H9 (cell line): ENCODE data around the gene ASTN2. TPM values are rescaled to one million over a fixed set of nuclear protein-coding genes. Genes with fewer than 3 reads are reported as not detected.

Experiments used
- DNase-seq: peaks from one replicate; pipeline ENCODE4 v3.0.0-alpha.2; 2017
- H2AFZ ChIP-seq: one replicate; pipeline ENCODE4 v1.6.1; 2013; ENCODE audit warnings: mild to moderate bottlenecking, low read length, control low read depth, moderate library complexity
- H2AK5ac ChIP-seq: 2 replicates; pipeline ENCODE4 v1.6.1; 2013; ENCODE audit warnings: low read length, control low read depth, mixed read lengths; ENCODE audit not compliant: insufficient read length
- H2BK120ac ChIP-seq: one replicate; pipeline ENCODE4 v1.6.1; 2013; ENCODE audit warnings: low read depth, mild to moderate bottlenecking, low read length, control low read depth, inconsistent platforms; ENCODE audit not compliant: poor library complexity, severe bottlenecking
- H2BK12ac ChIP-seq: 2 replicates; pipeline ENCODE4 v1.6.1; 2013; ENCODE audit warnings: low read length, control low read depth, mixed read lengths, low read depth; ENCODE audit not compliant: insufficient read length
- H2BK15ac ChIP-seq: 2 replicates; pipeline ENCODE4 v1.6.1; 2013; ENCODE audit warnings: low read depth, low read length, control low read depth
- H2BK20ac ChIP-seq: one replicate; pipeline ENCODE4 v1.6.1; 2013; ENCODE audit warnings: low read depth, mild to moderate bottlenecking, low read length, control low read depth, inconsistent platforms; ENCODE audit not compliant: poor library complexity, severe bottlenecking
- H2BK5ac ChIP-seq: 2 replicates; pipeline ENCODE4 v1.6.1; 2013; ENCODE audit warnings: low read length, control low read depth, mixed read lengths; ENCODE audit not compliant: insufficient read length
- H3K14ac ChIP-seq: 2 replicates; pipeline ENCODE4 v1.6.1; 2013; ENCODE audit warnings: low read length, control low read depth; ENCODE audit not compliant: insufficient read depth
- H3K18ac ChIP-seq: 2 replicates; pipeline ENCODE4 v1.6.1; 2013; ENCODE audit warnings: low read depth, mild to moderate bottlenecking, mixed read lengths, low read length, control low read depth; ENCODE audit not compliant: insufficient read length
- H3K23ac ChIP-seq: 2 replicates; pipeline ENCODE4 v1.6.1; 2013; ENCODE audit warnings: low read length, control low read depth, mixed read lengths, low read depth; ENCODE audit not compliant: insufficient read length
- H3K23me2 ChIP-seq: 2 replicates; pipeline ENCODE4 v1.6.1; 2013; ENCODE audit warnings: low read depth, mild to moderate bottlenecking, mixed read lengths, low read length, control low read depth; ENCODE audit not compliant: insufficient read length, poor library complexity, severe bottlenecking
- H3K27ac ChIP-seq: 2 replicates; pipeline ENCODE4 v1.5.1; 2013; ENCODE audit warnings: low read length, control low read depth, mixed read lengths, low read depth; ENCODE audit not compliant: insufficient read length
- H3K27me3 ChIP-seq: 2 replicates; pipeline ENCODE4 v1.6.1; 2013; ENCODE audit warnings: low read length, control low read depth, inconsistent platforms; ENCODE audit not compliant: insufficient read depth
- H3K4ac ChIP-seq: 2 replicates; pipeline ENCODE4 v1.6.1; 2013; ENCODE audit warnings: low read depth, mild to moderate bottlenecking, control low read depth, inconsistent platforms, low read length, moderate library complexity
- H3K4me1 ChIP-seq: 2 replicates; pipeline ENCODE4 v1.6.1; 2013; ENCODE audit warnings: low read length, control low read depth, inconsistent platforms; ENCODE audit not compliant: insufficient read depth
- H3K4me2 ChIP-seq: 2 replicates; pipeline ENCODE4 v1.6.1; 2013; ENCODE audit warnings: low read length, control low read depth, mixed read lengths; ENCODE audit not compliant: insufficient read length, insufficient read depth
- H3K56ac ChIP-seq: 2 replicates; pipeline ENCODE4 v1.6.1; 2013; ENCODE audit warnings: low read depth, mild to moderate bottlenecking, mixed read lengths, low read length, control low read depth; ENCODE audit not compliant: insufficient read length
- H3K79me1 ChIP-seq: 2 replicates; pipeline ENCODE4 v1.6.1; 2013; ENCODE audit warnings: low read depth, mild to moderate bottlenecking, moderate library complexity, low read length, control low read depth, inconsistent platforms; ENCODE audit not compliant: insufficient read depth, poor library complexity, severe bottlenecking
- H3K79me2 ChIP-seq: 2 replicates; pipeline ENCODE4 v1.6.1; 2013; ENCODE audit warnings: low read length, control low read depth, inconsistent platforms; ENCODE audit not compliant: insufficient read depth
- H3K9ac ChIP-seq: 2 replicates; pipeline ENCODE4 v1.6.1; 2013; ENCODE audit warnings: low read length, control low read depth, mixed read lengths; ENCODE audit not compliant: insufficient read length; ENCODE audit errors: extremely low read depth
- H3K9me3 ChIP-seq: one replicate; pipeline ENCODE4 v1.6.1; 2013; ENCODE audit warnings: low read depth, low read length, inconsistent platforms; ENCODE audit not compliant: control insufficient read depth
- H3T11ph ChIP-seq: one replicate; pipeline ENCODE4 v1.6.1; 2013; ENCODE audit warnings: mild to moderate bottlenecking, low read length, control low read depth, inconsistent platforms
- H4K20me1 ChIP-seq: one replicate; pipeline ENCODE4 v1.6.1; 2013; ENCODE audit not compliant: control insufficient read depth, insufficient read length, insufficient read depth
- H4K5ac ChIP-seq: 2 replicates; pipeline ENCODE4 v1.6.1; 2013; ENCODE audit warnings: low read depth, mild to moderate bottlenecking, mixed read lengths, low read length, control low read depth; ENCODE audit not compliant: insufficient read length
- H4K8ac ChIP-seq: replicated peaks from 2 replicates; pipeline ENCODE4 v1.6.1; 2013; ENCODE audit warnings: low read length, control low read depth, mixed read lengths, low read depth; ENCODE audit not compliant: insufficient read length
- H4K91ac ChIP-seq: 2 replicates; pipeline ENCODE4 v1.6.1; 2013; ENCODE audit warnings: low read depth, mild to moderate bottlenecking, moderate library complexity, mixed read lengths, low read length, control low read depth; ENCODE audit not compliant: insufficient read length
- H3K27ac Mint-ChIP-seq, 3 experiments: 2 replicates in 2 of 3; 3 replicates in 1 of 3; pipeline ENCODE4 v1.8.0; 2020 to 2021; ENCODE audit warnings: mixed read lengths in 3 of 3, mild to moderate bottlenecking in 1 of 3, moderate library complexity in 1 of 3
- H3K27me3 Mint-ChIP-seq: 2 replicates; pipeline ENCODE4 v1.8.0; 2021; ENCODE audit warnings: low read depth, mild to moderate bottlenecking, moderate library complexity, mixed read lengths
- H3K36me3 Mint-ChIP-seq, 3 experiments: 2 replicates in 2 of 3; 3 replicates in 1 of 3; pipeline ENCODE4 v1.8.0; 2020 to 2021; ENCODE audit warnings: low read depth in 3 of 3, mixed read lengths in 3 of 3; ENCODE audit not compliant: insufficient read depth in 1 of 3
- H3K4me1 Mint-ChIP-seq, 2 experiments: 2 replicates each; pipeline ENCODE4 v1.8.0; 2020; ENCODE audit warnings: mixed read lengths in 2 of 2
- H3K4me3 Mint-ChIP-seq, 2 experiments: 2 replicates in 1 of 2; 3 replicates in 1 of 2; pipeline ENCODE4 v1.8.0; 2020 to 2021; ENCODE audit warnings: mild to moderate bottlenecking in 2 of 2, mixed read lengths in 2 of 2, moderate library complexity in 1 of 2
- H3K9me3 Mint-ChIP-seq, 2 experiments: 2 replicates in 1 of 2; 3 replicates in 1 of 2; pipeline ENCODE4 v1.8.0; 2020; ENCODE audit warnings: mild to moderate bottlenecking in 2 of 2, mixed read lengths in 2 of 2, moderate library complexity in 1 of 2
- WGBS: extraction: QIAGEN DNeasy Blood & Tissue Kit; methylation state at CpG from one replicate; pipeline ENCODE4 v1.1.7; 2013; ENCODE audit warnings: missing lambda C conversion rate, low lambda C conversion rate, mixed read lengths; ENCODE audit not compliant: insufficient read length; ENCODE audit errors: extremely low coverage; 5-methylcytosine and 5-hydroxymethylcytosine counted together
- total RNA-seq: library from RNA; stranded (reverse); gene quantifications from 2 replicates; pipeline ENCODE4 v1.2.1, GENCODE V29; 2021
- TF ChIP-seq, protein P1 (sequence below): fragments of 200-600 bp; sonication (generic); conservative IDR thresholded peaks from 3 replicates; pipeline ENCODE4 v1.8.0; 2021; ENCODE audit warnings: antibody characterized with exemption, mild to moderate bottlenecking

ASTN2 gene
- total RNA-seq, 1 experiment from 2014 or later = 9.7 TPM

DNA sequence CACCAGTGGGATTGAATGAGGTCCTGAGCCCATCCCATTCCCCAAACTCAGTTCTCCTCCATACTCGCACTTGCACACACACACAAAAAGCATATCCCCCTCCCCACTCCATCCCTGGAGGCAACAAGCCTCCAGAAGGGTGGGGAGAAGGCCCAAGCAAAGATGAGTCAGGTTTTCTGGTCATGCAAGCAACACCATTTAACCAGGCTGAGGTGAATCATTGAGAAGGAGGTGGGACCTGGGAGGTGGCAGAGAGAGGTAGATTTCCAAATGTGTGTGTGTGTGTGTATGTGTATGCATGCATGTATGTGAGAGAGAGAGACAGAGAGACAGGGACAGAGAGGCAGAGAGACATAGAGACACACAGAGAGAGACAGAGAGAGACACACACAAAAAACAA is 913.0 kb downstream of the ASTN2 start:
- no peaks in the 10 kb centered on the region for H3K9me3 Mint-ChIP-seq
- Histone ChIP-seq H3K18ac (no peak overlapping the region), H3K4me1 (no peaks in the 10 kb centered on the region), H3K14ac (no peak overlapping the region), H4K8ac (no peak overlapping the region), H3K23me2 (no peaks in the 10 kb centered on the region), H4K91ac (no peak overlapping the region), H2AFZ (no peak overlapping the region), H3K27ac (no peak overlapping the region), H3T11ph (no peak overlapping the region), H3K4ac (no peak overlapping the region), H2AK5ac (no peak overlapping the region), H4K20me1 (no peaks in the 10 kb centered on the region), H2BK120ac (no peak overlapping the region), H2BK5ac (no peak overlapping the region), H2BK12ac (no peak overlapping the region), H3K79me2 (no peaks in the 10 kb centered on the region), H3K4me2 (no peak overlapping the region), H3K56ac (no peak overlapping the region), H2BK15ac (no peak overlapping the region), H3K9ac (no peak overlapping the region), H3K27me3 (no peaks in the 10 kb centered on the region), H4K5ac (no peak overlapping the region), H3K79me1 (no peaks in the 10 kb centered on the region), H3K23ac (no peak overlapping the region), H2BK20ac (no peak overlapping the region), H3K9me3 (no peaks in the 10 kb centered on the region)
- peaks cover 4 to 10% of the 10 kb centered on the region in 2 experiments for H3K4me1 Mint-ChIP-seq
- no peaks in the 10 kb centered on the region for H3K36me3 Mint-ChIP-seq
- TF ChIP-seq, protein P1, sequence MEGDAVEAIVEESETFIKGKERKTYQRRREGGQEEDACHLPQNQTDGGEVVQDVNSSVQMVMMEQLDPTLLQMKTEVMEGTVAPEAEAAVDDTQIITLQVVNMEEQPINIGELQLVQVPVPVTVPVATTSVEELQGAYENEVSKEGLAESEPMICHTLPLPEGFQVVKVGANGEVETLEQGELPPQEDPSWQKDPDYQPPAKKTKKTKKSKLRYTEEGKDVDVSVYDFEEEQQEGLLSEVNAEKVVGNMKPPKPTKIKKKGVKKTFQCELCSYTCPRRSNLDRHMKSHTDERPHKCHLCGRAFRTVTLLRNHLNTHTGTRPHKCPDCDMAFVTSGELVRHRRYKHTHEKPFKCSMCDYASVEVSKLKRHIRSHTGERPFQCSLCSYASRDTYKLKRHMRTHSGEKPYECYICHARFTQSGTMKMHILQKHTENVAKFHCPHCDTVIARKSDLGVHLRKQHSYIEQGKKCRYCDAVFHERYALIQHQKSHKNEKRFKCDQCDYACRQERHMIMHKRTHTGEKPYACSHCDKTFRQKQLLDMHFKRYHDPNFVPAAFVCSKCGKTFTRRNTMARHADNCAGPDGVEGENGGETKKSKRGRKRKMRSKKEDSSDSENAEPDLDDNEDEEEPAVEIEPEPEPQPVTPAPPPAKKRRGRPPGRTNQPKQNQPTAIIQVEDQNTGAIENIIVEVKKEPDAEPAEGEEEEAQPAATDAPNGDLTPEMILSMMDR = no peak
- peaks cover 2% of the 10 kb centered on the region for H3K27me3 Mint-ChIP-seq
- WGBS = no CpG with 5 or more reads among the region's 1 CpG
- no peak for DNase-seq
- no peak overlapping the region for H3K27ac Mint-ChIP-seq
- H3K4me3 Mint-ChIP-seq = no peak overlapping the region
